Suprapubic skin (tissue), 4 donors: ENCODE data around the gene HIRA.

Experiments used
- POLR2A ChIP-seq, 2 donors: fragments of 450-650 bp; IDR thresholded peaks; one replicate each; pipeline ENCODE4 v1.6.1; 2017; ENCODE audit warnings: antibody characterized with exemption in 2 of 2, mild to moderate bottlenecking in 2 of 2, moderate library complexity in 2 of 2
- POLR2AphosphoS5 ChIP-seq, 3 donors: sonication (generic); formaldehyde crosslinking; IDR thresholded peaks; one replicate each; pipeline ENCODE4 v1.6.1; 2017; ENCODE audit warnings: antibody characterized with exemption in 3 of 3
- TF ChIP-seq, protein P1 (sequence below), 2 donors: fragments of 200-600 bp in 1 of 2; fragments of 450-650 bp in 1 of 2; sonication (generic) in 1 of 2; IDR thresholded peaks; one replicate each; pipeline ENCODE4 v1.5.1; 2016 to 2019; ENCODE audit warnings: antibody characterized with exemption in 2 of 2, mild to moderate bottlenecking in 1 of 2, moderate library complexity in 1 of 2

DNA sequence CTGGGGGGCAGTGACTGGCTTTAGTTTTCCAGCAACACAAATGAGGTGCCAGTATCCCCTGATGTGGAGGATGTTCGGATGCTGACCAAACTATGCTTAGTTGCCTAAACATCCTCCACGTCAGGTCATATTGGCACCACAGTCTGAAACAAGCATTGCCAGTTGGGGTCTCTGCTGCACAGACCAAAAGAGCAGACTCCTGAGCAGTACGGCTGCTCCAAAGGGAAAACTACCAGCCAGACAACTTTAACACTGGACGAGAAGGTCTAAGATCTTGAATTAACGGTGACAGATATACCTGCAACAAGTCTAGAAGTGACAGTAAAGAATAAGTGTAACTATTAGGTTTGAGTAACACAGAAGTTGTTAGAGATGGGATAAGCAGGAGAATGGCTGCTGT, 99.6 kb downstream of the HIRA start:
- TF ChIP-seq POLR2A (IDR thresholded peaks at IDR 0.05) (no peak), POLR2AphosphoS5 (IDR thresholded peaks at IDR 0.05) (no peak)
- TF ChIP-seq, protein P1, sequence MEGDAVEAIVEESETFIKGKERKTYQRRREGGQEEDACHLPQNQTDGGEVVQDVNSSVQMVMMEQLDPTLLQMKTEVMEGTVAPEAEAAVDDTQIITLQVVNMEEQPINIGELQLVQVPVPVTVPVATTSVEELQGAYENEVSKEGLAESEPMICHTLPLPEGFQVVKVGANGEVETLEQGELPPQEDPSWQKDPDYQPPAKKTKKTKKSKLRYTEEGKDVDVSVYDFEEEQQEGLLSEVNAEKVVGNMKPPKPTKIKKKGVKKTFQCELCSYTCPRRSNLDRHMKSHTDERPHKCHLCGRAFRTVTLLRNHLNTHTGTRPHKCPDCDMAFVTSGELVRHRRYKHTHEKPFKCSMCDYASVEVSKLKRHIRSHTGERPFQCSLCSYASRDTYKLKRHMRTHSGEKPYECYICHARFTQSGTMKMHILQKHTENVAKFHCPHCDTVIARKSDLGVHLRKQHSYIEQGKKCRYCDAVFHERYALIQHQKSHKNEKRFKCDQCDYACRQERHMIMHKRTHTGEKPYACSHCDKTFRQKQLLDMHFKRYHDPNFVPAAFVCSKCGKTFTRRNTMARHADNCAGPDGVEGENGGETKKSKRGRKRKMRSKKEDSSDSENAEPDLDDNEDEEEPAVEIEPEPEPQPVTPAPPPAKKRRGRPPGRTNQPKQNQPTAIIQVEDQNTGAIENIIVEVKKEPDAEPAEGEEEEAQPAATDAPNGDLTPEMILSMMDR (IDR thresholded peaks at IDR 0.05) = no peak
